Hepatocyte (in vitro differentiated cells): ENCODE results near the gene RNF32.

Experiments used
- CTCF ChIP-seq: fragments of 200-600 bp; sonication (generic); IDR thresholded peaks from 2 replicates; pipeline ENCODE4 v1.5.1; 2016; ENCODE audit warnings: antibody characterized with exemption, mild to moderate bottlenecking; ENCODE audit not compliant: poor library complexity
- EZH2 ChIP-seq: fragments of 200-600 bp; sonication (generic); IDR thresholded peaks from 2 replicates; pipeline ENCODE4 v1.6.1; 2016; ENCODE audit warnings: antibody characterized with exemption, mild to moderate bottlenecking, borderline replicate concordance
- EZH2phosphoT487 ChIP-seq: fragments of 200-600 bp; sonication (generic); IDR thresholded peaks from one replicate; pipeline ENCODE4 v1.6.1; 2018; ENCODE audit warnings: antibody characterized with exemption, mild to moderate bottlenecking, low read depth, moderate library complexity; ENCODE audit not compliant: unreplicated experiment, severe bottlenecking

DNA sequence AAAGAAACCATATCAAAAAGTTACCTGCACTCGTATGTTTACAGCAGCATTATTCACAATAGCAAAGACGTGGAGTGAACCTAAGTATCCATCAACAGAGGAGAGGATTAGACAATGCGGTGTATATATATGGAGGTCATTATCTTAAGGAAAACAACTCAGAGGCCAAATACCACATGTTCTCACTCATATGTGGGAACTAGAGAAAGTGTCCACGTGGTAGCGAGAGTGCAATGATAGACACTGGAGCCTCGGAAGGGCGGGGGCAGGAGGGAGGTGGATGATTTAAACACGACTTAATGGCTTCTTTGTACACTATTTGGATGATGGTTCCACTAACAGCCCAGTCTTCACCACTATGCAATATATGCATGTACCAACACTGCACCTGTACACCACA is 40.1 kb upstream of the RNF32 start:
- TF ChIP-seq CTCF: no peak
- TF ChIP-seq EZH2: no peak
- no peak for TF ChIP-seq EZH2phosphoT487
